NCI-H128 (cell line): ENCODE data around the gene GLG1.
"Not testable (repeated sequence)": the region's sequence is repeated elsewhere in the genome, so short reads cannot be mapped to it uniquely, and the experiment has no call there.

Experiments used
- DNase-seq: peaks from one replicate; lab custom pipeline; 2025; ENCODE audit not compliant: unreplicated experiment; lab: John Stamatoyannopoulos, UW

GLG1 gene

DNA sequence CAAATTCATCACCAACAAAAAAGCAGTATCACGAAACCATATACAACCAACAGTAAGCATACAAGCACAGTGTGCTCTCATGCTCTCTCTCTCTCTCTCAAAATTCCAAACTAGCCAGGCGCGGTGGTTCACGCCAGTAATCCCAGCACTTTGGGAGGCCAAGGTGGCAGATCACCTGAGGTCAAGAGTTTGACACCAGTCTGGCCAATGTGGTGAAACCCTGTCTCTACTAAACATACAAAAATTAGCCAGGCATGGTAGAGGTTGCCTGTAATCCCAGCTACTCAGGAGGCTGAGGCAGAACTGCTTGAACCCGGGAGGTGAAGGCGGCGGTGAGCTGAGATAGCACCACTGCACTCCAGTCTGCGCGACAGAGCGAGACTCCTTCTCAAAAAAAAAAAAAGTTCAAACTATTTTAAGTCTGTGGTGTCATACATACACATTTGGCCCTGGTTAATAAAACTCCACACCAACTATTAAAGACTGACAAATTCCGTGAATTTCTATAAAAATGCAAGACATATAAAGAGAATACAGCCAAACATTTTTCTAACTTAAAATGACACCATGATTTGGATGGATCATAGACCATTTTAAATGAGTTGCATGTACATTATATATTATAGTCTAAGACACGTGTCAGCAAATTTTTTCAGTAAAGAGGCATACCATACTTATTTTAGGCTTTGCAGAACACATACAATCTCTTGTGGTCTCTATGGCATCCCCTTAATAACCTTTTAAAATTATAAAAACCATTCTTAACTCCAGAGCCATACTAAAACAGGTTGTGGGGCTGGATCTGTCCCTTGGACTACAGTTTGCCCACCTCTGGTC, 30.9 kb downstream of the GLG1 start:
- no peak for DNase-seq

DNA sequence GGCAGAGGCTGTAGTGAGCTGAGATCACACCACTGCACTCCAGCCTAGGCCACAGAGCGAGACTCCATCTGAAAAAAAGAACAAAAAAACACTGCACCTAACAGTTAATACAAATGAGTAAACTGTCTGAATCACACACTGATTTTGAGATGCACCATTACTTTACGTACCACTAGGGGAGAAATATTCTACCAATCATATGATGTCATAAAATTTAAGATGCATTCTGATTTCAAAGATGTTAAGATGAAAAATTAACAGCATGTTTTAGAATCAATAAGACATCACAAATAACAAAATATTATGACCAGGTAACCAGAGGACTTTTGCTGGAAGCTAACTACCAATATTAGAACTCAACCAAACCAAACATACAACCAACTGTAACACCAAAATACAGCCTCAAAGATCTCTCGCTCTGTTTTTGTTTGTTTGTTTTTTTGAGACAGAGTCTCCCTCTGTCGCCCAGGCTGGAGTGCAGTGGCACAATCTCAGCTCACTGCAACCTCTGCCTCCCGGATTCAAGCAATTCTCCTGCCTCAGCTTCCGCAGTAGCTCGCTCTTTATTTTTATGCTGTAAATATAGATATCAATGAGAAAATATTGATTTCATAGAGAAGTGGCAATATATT, 31.6 kb downstream of the GLG1 start:
- DNase-seq, result no peak

DNA sequence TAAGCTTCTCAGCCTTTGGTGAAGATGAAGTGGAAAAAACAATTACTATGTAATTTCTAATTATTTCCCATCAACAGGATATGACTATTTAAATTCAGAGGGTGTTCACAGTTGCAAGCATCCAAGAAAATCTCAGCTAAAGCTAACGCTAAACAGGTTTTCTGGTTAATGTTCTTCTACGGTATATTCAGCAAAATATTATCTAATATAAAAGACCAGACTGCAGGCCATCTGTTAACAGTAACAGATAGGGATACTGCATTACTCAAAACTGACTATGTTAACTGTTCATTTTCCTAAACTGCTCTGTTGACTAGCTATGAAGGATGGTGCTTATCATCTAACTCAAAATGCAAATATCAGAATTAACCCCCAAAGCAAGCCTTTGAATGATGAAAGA, 32.8 kb downstream of the GLG1 start:
- DNase-seq, result no peak

DNA sequence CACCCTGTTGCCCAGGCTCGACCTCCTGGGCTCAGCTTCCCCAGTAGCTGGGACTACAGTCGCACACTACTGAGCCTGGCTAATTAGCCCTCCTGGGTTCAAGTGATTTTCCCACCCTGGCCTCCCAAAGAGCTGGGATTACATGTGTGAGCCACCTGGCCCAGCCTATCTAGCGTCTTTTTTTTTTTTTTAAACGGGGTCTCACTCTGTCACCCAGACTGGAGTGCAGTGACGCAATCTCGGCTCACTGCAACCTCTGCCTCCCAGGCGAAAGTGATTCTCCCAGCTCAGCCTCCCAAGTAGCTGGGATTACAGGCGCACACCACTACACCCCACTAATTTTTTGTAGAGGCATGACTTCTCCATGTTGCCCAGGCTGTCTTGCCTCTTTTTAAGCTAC, 33.3 kb downstream of the GLG1 start:
- no peak for DNase-seq

DNA sequence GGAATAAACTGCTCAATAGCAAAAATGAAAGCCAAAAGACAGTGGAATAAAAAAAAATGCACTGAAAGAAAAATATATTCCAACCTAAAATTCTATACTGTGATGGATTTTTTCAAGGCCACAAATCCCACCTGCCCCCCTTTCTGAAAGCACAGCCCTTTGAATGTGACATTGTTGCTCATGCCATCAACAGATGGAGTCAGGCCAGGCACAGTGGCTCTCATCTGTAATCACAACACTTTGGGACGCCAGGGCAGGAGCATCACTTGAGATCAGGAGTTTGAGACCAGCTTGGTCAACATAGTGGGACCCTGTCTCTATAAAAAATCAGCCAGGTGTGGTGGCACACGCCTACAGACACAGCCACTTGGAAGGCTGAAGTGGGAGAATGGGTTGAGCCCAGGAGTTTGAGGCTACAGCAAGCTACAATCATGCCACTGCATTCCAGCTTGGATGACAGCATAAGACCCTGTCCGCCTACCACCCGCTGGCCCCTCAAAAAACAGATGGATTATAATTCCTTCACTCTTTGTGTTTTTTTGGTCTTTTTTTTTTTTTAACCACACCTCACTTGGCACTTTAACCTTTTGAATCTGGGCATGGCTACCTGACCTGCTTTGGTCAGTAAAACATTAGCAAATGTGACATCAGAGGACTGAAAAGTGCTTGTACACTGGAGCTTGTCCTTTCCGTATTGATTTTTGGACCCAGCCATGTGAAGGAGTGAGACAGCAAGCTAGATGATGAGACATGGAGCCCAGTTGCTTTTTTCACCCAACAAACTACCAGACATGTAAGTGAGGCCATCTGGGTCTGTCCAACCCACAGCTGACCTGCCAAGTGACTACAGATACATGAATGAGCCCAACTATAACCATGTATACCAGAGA, 36.3 kb downstream of the GLG1 start:
- no peak for DNase-seq

DNA sequence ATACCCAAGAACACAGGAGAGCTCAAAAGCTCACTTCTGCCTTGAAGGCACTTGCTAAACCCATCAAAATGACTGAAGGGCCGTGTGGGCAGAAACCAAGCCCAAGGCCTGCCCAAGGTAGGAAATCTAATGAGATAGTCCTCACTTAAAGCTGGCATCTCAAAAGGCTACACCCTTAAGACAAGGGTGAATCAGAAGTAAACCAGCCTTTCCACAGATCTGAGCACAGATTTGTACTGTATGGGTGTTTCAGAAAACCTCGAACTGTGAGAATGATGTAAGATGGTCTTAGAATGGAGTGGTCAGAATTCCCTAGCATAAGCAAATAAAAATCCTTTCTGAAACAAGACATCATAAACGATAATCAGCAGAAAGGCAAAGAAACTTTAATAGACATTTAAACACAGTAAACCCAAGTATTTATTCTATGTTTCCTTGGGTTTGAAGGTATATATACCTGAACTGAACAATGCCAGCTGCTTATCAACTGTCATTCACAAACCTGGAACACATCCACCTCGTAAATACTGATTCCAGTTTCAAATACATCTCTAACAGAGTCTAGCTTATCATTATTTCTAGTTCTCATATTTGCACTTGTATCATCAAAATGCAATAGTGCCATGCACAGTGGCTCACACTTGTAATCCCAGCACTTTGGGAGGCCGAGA, 37.8 kb downstream of the GLG1 start:
- no peak for DNase-seq

DNA sequence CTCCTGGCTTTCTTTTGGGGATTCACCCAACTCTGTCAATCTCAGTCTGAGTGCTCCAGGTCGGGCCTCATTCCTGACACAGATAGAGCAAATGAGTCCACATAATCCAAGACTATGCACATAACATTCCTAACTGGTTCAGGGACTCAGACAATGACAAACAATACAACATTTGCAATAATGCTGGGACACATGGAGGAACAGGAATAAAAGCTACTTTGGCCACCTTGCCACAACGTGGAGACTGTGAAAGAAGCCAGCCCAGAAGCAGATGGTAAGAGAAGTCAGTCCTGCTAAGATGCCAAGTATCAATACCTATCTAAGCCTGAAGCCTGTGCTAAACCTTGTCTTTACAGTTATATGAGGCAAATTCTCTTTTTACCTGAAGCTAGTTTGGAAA, 39.0 kb downstream of the GLG1 start:
- DNase-seq, result no peak

DNA sequence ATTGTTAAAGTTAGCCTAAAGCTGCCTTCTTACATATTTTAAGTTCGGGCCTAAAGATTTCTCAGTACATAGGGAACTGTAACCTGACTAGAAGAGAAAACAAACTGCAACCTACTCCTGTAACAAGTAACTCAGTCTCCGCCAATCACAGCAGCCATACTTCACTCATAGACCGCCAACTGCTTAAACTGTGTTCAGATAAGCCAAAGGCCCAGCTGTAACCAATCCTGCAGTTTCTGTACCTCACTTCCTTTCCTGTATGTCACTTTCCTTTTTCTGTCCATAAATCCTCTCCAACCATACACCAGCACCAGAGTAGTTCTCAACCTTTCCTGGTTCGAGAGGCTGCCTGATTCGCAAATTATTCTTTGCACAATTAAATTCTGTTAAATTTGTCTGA, 41.5 kb downstream of the GLG1 start:
- no peak for DNase-seq

DNA sequence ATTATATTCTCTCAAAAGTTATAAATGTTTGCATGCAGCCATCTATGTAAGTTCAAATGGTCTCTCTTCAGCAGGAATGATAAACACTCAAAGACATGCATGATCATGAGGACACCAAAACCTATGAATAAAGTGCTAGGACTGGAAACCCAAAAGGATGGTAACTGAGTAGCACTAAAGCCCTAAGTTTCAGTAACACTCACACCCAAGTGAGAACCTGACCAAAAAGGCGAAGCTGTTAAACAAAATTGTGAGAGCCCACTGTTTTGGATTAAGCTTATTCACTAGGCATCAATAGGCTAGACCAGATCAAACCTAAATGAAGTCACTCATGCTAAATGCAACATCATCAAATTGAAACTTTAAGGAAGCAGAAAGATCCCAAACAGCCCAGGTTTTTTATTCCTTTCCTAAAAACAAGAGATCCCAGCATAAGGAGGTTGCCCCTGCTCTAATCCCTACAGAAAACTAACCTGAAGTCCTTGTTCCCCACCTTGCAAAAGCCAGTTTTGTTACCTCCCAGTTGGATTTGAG, 42.4 kb downstream of the GLG1 start:
- DNase-seq, result no peak

DNA sequence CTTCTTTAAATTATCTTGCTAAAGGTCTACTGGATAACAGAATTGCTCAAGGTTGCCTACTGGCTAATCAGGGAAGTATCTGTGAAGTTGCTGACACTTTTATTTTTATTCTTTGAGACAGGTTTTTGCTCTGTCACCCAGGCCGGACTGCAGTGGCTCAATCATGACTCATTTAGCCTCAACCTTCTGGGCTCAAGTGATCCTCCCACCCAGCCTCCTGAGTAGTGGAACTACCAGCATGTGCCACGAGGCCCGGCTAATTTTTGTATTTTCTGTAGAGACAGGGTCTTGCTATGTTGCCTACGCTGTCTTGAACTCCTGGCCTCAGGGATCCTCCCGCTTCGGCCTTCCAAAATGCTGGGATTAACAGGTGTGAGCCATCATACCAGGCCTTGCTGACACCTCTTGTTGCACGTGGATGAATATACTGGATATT, 43.1 kb downstream of the GLG1 start:
- no peak for DNase-seq

DNA sequence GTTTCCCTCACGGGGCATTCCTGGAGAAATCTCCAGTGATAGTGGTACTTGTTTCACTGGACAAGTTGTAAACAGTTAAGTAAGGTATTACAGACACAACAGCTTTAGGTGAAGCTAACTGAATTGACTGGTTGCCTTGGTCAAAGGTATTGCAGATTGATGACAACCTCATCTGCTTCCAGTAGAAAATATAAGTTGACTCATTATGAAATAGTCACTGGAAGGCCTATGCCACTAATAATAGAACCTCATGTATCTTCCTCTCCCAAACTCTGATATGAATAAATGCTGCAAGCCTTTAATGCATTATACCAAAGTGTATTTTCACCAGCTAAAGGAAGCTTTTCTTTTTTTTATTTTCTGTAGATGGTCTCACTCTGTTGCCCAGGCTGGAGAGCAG, 44.8 kb downstream of the GLG1 start:
- no peak for DNase-seq

DNA sequence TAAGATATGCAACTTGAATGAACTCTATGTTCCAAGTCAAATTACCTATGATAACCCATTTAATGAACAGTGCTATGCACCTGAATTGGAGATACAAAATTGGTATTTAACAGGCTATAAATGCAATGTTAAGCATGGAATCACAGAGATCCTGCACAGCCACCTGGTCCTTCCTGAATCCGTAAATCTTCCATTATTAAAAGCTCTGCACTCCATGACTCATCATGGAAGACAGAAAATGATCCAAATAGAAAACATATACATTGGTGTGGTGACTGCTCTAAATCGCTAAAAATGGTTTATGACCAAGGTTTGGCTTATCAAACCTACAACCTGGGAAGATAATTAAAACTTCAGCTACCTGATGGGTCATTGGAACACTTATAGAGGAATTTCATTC, 45.3 kb downstream of the GLG1 start:
- no peak for DNase-seq

DNA sequence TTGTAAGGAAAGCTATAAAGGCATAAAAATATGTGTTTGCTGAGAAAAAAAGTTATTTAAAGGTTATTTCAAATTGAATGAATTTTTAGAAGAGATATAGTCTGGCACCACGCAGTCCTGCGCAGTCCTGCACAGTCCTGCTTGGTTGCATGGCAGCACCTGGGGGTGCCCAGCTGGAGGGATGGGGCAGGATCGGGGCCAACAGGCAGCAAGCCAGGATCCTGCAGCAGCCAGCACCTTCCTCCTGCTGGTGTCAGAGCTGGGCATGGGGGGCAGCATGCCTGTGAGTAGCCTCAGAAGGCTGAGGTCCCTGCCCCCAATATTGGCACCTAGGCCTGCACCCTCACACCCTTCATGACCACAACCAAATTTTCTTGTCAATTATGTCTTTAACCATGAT, 46.0 kb downstream of the GLG1 start:
- no peak for DNase-seq

DNA sequence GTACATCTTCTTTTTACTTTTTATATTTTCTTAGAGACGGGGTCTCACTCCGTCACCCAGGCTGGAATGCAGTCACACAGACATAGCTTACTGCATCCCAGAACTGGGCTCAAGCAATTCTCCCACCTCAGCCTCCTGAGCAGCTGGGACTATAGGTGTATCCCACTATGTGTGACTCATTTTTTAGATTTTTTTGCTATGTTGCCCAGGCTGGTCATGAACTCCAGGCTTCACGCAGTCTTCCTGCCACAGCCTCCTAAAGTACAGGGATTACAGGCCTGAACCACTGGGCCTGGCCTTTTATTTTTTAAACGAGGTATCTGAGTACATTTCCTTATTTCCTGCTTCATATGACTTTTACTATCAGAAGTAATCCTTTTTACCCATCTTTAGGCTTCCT, 48.0 kb downstream of the GLG1 start:
- no peak for DNase-seq

DNA sequence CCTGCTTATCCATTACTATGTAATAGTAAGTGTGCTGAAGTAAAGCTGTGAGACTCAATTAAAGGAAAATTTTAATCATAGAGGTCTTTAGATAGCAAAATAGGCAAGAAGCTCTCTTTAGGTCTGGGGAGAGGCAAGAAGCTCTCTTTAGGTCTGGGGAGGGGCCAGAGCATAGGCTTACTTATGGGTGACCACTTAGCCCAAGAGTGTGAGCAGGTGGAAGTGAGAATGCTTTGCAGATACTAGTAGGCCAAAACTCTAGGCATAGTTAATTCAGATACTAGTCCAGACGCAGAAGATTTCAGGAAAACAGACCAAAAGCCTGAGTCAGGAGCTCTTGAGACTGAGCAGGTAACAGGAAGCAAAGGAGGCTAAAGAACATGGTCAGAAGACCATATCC, 49.6 kb downstream of the GLG1 start:
- no peak for DNase-seq

DNA sequence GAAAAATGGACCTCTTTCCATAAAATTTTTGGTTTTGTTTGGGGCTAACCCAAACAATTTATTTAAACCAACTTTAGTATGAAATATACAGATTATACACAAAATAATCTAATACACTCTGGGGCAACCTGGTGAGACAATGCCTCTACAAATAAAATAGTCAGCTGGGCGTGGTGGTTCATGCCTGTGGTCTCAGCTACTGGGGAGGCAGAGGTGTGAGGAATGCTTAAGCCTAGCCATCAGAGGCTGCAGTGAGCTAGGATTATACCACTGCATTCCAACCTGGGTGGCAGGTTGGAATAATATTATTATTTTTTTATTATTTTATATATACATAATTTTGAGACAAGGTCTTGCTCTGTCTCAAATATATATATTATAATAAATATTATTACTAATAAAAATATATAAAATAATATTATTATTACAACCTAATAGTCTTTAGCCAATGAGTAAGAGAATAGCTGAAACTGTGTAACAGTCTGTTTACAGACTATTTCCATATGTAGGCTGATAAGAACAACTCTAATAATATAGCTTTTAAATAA, 50.5 kb downstream of the GLG1 start:
- no peak for DNase-seq

DNA sequence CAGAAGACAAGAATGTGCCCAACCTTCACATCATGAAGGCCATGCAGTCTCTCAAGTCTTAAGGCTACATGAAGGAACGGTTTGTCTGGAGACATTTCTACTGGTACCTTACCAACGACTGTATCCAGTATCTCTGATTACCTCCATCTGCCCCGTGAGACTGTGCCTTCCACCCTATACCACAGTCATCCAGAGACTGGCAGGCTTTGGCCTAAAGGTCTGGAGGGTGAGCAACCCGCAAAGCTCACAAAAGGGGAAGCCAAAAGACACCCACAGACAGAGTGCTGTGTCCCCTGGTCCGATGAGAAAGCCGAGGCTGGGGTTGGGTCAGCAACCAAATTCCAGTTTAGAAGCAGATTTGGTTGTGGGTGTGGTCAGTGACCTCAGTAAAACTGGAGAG, 54.6 kb downstream of the GLG1 start:
- DNase-seq, result not testable (repeated sequence)

DNA sequence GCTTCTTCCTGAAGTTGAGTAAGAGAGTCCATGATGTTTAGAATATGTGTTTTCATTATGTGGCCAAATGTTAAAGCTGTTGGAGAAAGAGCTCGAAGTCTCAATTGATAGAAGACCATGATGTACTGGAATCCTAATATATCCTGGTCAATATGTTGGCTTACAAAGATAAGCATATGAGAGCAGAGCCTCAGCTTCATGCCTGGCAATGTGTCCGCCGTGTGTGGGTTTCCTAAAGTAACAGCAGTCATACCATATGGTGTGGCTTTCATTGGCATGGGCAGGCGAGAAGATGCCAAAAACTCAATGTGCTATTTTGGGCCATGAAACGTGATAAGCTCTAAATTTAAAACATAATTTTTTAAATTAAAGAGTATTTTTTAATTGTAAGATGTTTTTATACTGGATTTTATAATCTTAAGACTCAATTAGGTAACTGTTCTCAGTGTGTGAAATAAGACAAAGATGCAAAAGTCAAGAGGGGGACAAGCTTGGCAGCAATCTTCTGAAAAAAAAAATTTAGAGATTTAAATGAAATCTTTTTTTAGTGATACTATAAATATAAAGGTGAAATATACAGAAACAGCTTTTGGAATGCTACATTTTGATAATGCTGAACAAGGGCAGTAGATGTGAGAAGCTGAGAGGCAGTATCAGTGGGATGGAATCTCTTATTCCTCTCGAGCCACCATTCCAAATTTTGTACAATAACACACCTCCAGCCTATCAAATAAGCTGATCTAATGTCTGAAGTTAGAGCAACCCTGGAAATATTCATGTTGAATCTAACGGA, 56.5 kb downstream of the GLG1 start:
- DNase-seq, result not testable (repeated sequence)

DNA sequence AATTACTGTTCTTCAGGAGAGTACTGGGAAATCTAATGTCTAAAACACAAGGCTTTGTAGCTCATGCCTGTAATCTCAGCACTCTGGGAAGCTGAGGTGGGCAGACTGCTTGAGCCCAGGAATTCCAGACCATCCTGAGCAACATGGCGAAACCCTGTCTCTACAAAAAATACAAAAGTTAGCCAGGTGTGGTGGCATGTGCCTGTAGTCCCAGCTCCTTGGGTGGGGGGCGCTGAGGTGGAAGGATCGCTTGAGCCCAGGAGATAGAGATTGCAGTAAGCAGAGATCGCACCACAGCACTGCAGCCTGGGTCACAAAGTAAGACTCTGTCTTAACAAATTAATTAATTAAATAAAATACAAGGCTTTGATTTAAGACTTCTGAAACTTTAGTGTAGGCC, 60.8 kb downstream of the GLG1 start:
- not testable (repeated sequence) for DNase-seq
